ENCODE measurements around the gene BMP4. TPM values are rescaled to one million over a fixed set of nuclear protein-coding genes. Genes with fewer than 3 reads are reported as not detected.

The BMP4 gene
- polyA plus RNA-seq, 1 donor from 2014 or later, result not detected

DNA sequence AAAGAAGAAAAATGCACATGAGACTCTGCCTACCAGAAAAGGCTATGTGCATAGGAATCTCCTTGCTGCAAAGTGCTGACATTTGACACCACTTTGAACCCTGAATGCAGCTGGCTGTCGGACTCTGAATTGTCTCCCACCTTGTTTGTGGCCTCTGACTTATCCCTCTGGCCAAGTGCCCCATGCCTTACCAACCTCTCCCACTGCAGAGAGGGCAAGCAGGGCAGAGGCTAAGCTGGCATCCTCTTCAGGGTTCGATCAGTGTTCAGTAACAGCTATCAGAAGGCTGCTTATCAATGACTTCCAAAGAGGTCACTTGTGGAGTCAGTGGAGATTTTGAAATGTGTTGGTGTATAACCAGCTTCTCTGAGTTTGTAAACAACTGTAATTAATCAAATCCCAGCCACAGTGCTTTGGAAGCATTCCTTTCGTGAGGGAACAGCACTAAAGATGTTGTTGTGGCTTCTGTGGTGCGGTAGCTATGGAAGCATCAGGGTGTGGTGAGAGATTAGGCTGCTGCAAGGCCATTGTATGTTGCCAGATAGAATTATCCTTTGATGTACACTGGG is 22.6 kb upstream of the BMP4 start:
- Mint-ChIP-seq H3K4me3 (no peak overlapping the region), H3K9me3 (peaks cover 0 to 1% (median under 1%) of the 10 kb centered on the region in 3 donors), H3K27ac (no peak overlapping the region), H3K4me1 (peaks cover 0 to 2% (median 0%) of the 10 kb centered on the region in 3 donors), H3K36me3 (no peaks in the 10 kb centered on the region), H3K27me3 (peaks cover 2% of the 10 kb centered on the region)

DNA sequence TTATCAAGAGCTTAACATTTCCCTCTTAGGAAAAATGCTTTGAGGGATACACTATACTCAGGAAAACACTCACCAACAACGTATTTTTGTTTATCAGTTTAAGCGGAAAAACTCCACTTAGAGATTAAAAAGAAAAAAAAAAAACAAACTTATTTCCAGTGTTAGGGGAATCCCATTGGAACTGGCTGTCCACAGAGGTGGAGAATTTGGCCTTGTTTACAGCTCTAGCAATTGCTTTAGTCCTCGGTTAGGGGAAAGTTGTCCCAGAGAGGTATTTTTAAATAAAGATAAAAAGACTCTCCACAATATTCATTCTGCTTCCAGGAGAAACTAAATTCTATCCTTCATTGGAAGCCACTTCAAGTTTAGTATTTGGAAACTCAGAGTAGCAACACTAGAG is 21.6 kb upstream of the BMP4 start:
- H3K4me1 Mint-ChIP-seq, result peaks cover 0 to 2% (median 0%) of the 10 kb centered on the region in 3 donors
- peaks cover 2% of the 10 kb centered on the region for H3K27me3 Mint-ChIP-seq
- H3K9me3 Mint-ChIP-seq, result no peaks in the 10 kb centered on the region
- no peaks in the 10 kb centered on the region for H3K36me3 Mint-ChIP-seq
- H3K27ac Mint-ChIP-seq, result no peak overlapping the region
- H3K4me3 Mint-ChIP-seq, result no peak overlapping the region

DNA sequence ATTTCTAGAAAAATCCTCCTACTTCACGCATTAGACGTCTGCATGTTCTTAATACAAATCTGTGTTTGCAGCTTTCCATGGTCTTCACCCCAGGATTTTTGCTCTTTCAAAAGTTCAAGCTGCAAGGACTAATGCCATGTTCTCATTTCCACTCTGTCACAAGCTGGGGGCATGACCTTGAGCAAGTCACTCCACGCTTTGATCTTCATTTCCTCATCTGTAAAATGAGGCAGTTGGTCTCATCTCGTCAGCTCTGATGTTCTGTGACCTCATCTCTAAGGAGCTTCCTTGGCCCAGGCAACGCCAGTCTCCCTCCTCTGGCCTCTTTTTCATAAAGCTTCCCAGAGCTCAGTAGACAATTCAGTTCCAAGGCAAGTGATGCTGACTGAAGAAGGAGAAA is 18.8 kb upstream of the BMP4 start:
- H3K27me3 Mint-ChIP-seq, result peaks cover 3% of the 10 kb centered on the region
- no peaks in the 10 kb centered on the region for H3K9me3 Mint-ChIP-seq
- no peaks in the 10 kb centered on the region for H3K36me3 Mint-ChIP-seq
- no peak overlapping the region for H3K27ac Mint-ChIP-seq
- no peak overlapping the region for H3K4me3 Mint-ChIP-seq
- peaks cover 0 to 2% (median 0%) of the 10 kb centered on the region in 3 donors for H3K4me1 Mint-ChIP-seq

DNA sequence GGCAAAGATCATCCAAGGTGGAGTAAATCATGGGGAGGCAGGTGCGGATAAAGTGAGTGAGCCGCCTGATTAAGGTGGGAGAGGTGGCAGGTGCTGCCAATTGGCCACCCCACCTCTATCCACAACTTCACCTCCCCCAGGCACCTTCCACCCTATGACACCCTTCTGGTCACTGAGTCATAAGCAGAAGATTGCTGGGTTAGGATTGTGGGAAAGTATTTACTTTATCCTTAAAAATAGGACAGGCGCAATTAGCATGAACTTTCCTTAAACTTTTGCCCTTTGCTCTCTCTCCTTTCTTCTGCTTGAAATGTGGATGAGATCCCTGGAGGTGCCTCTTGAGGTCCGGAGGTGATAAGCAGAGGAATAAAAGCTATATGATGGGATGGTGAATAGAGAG is 14.9 kb upstream of the BMP4 start:
- no peak overlapping the region for H3K4me3 Mint-ChIP-seq
- H3K27ac Mint-ChIP-seq, result no peak overlapping the region
- no peaks in the 10 kb centered on the region for H3K4me1 Mint-ChIP-seq
- peaks cover 0 to 4% (median 0%) of the 10 kb centered on the region in 3 donors for H3K9me3 Mint-ChIP-seq
- H3K36me3 Mint-ChIP-seq, result no peaks in the 10 kb centered on the region
- H3K27me3 Mint-ChIP-seq, result peaks cover 7% of the 10 kb centered on the region

DNA sequence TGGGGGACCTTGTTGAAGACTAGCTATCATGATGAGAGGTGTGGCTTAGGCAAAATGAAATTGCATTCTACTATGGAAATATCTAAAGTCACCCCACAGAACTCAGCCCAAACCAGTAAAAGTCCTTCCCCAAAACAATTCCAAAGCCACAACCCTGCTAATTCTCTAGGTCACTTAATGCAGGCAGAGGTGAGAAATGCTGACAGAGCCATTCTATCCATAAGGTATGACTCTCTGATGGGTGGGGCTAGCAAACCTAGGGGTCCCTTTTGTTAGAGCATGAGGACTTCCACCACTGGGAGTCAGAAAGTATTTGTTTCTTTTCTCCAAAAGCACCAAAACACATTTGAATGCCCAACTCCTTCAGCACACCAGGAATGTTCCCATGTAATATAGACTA is 12.7 kb upstream of the BMP4 start:
- Mint-ChIP-seq H3K27ac (no peak overlapping the region), H3K27me3 (peaks cover 7% of the 10 kb centered on the region)

DNA sequence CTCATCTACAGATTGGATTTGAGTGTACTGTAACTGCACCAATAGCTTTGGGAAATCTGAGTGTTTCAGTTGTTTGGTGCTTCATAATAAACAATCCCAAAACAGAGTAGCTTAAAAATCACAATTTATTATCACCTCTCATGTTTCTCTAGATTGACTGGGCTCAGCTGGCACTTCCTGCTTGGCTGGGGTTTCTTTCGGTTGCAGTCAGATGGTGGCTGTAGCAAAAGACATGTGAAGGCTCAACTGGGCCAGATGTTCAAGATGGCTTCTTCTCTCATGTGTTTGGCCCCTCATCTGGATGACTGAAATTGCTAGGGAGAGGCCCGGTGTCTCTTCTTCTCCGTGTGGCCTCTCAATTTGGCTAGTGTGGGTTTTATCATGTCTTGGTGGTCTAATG is 12.1 kb upstream of the BMP4 start:
- no peak overlapping the region for H3K27ac Mint-ChIP-seq
- no peaks in the 10 kb centered on the region for H3K36me3 Mint-ChIP-seq
- H3K4me3 Mint-ChIP-seq, result no peak overlapping the region
- peaks cover 0 to under 1% (median 0%) of the 10 kb centered on the region in 3 donors for H3K4me1 Mint-ChIP-seq
- peaks cover 13% of the 10 kb centered on the region for H3K27me3 Mint-ChIP-seq
- peaks cover 0 to 4% (median 0%) of the 10 kb centered on the region in 3 donors for H3K9me3 Mint-ChIP-seq

More for the DNA sequence above, 12.7 kb upstream of the BMP4 start:
- H3K9me3 Mint-ChIP-seq, result peaks cover 0 to 4% (median 0%) of the 10 kb centered on the region in 3 donors
- no peak overlapping the region for H3K4me3 Mint-ChIP-seq
- H3K36me3 Mint-ChIP-seq, result no peaks in the 10 kb centered on the region
- no peaks in the 10 kb centered on the region for H3K4me1 Mint-ChIP-seq

DNA sequence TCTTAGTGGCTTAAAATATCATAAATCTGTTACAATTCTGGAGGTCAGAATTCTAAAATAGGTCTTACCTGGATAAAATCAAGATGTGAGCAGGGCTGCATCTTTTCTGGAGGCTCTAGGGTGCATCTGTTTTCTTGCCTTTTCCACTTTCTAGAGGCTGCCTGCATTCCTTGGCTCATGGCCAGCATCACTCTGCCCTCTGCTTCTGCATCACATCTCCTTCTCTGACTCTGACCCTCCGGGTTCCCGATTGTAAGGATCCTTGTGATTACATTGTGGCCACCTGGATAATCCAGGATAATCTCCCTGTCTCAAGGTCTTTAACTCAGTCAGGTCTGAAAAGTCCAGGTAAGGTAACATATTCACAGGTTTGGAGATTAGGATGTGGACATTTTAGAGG is 11.0 kb upstream of the BMP4 start:
- peak overlapping the region in 1 of 4 donors; percentile 81 for H3K4me3 Mint-ChIP-seq
- H3K4me1 Mint-ChIP-seq, result peaks cover 0 to 3% (median 0%) of the 10 kb centered on the region in 3 donors
- no peaks in the 10 kb centered on the region for H3K36me3 Mint-ChIP-seq
- peaks cover 0 to 4% (median 0%) of the 10 kb centered on the region in 3 donors for H3K9me3 Mint-ChIP-seq
- H3K27ac Mint-ChIP-seq, result no peak overlapping the region
- H3K27me3 Mint-ChIP-seq, result peaks cover 24% of the 10 kb centered on the region

DNA sequence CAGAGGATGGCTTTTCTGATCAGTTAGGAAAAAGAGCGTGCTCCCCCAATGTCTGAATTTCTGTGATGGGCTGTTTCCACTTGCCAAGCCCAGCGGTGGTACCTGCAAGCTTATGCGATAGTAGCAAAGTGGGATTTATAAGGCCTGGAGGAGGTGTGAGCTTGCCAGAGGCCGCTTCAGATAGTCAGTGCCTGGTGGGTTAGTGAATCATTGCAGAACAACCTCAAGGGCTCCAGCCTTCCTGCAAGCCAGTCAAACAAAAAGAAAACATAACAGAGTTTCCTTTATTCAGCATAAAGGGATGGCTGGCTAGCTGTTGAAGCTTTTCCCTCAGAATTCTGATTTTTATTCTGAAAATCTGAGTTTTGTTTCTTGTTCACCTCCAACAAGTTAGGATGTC is 7.6 kb upstream of the BMP4 start:
- no peak overlapping the region for H3K4me3 Mint-ChIP-seq
- H3K27ac Mint-ChIP-seq, result peak overlapping the region in 1 of 3 donors; percentile 12
- no peaks in the 10 kb centered on the region for H3K36me3 Mint-ChIP-seq
- peaks cover 23% of the 10 kb centered on the region for H3K27me3 Mint-ChIP-seq
- H3K4me1 Mint-ChIP-seq, result peaks cover 0 to 3% (median 0%) of the 10 kb centered on the region in 3 donors
- peaks cover 0 to 2% (median 0%) of the 10 kb centered on the region in 3 donors for H3K9me3 Mint-ChIP-seq

DNA sequence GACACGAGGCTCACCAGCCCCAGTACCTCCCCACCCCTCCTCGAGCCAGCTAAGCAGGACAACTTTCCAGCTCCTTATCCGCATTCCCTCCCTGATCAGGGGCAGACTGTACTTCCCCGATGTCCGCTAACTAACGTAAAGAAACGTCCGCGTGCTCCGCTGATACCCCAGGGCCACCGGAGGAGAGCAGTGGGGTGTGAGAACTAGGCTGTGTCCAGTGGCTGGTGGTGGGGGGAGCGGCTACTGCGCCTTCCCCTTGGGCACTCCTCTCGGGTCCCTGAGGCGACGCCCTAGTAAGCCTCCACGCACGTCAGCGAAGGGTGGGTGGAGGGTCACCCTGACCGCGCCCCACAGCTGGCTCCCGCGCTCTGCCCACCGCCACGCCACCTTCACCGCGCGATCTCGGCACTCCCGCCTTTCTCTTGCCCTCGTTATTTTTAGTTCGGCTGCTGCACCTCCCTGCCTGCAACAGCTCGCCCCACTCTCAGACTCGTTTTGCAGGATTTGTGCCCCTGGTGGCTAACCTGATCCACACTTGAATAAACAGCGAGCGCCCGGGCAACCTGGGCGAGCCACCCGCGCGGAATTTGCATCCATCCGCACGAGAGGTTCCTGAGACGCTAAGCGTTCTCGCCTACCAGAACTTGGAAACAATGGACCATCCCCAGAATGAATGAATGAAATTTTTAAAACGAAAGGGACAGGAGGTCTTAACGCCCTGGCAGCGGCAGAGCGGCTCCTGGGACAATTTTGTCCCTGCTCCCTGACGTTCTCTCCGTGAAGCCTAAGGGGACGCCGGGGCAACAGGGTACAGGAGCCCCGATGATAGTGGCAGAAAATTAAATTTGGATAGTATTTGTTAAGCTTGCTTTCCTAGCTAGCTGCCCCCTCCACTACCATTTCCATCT is 6.9 kb upstream of the BMP4 start:
- Mint-ChIP-seq H3K4me3 (peak overlapping the region in 2 of 4 donors; percentile 36 to 73), H3K9me3 (no peaks in the 10 kb centered on the region), H3K4me1 (peaks cover 0 to 3% (median 0%) of the 10 kb centered on the region in 3 donors), H3K27me3 (peaks cover 27% of the 10 kb centered on the region), H3K27ac (peak overlapping the region in 1 of 3 donors; percentile 12), H3K36me3 (no peaks in the 10 kb centered on the region)

DNA sequence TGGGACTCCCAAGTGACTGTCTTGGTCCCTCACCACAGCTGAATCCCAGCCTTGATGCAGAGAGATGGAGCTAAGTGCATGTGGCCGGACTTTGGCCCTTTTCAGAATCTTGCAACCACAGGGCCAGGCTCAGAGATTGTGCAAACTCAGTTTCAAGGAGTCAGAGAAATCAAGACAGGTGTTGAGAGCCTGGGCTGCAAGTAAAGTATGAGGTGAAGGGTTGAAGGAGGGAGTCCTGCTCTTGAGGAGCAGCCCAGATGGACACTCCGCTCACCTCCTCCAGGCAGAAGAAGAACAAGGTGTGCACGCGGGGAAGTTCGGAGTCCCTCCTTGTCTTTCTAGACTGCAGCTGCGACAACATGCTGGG is 6.3 kb upstream of the BMP4 start:
- Mint-ChIP-seq H3K36me3 (no peaks in the 10 kb centered on the region), H3K4me3 (no peak overlapping the region), H3K9me3 (no peaks in the 10 kb centered on the region), H3K27ac (peak overlapping the region in 1 of 3 donors; percentile 28), H3K4me1 (peaks cover 0 to 3% (median 0%) of the 10 kb centered on the region in 3 donors), H3K27me3 (peaks cover 28% of the 10 kb centered on the region)

DNA sequence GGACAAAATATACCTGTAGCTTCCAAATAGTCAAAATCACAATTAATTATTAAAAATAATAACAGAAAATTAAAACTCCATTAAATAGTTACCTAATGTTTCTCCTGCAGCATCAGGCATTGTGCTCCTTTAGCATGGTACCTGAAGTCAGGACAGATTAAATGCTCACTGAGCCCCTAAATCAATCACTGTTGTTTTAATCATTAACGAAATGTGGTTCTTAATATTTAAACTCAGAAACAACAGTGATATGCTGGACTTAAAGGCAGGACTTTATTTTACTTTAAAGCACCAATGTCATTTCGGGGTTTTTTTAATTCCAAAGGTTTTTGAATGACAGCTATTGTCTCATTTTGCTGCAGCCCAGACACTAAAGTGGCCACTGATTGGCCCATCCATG is 2.0 kb upstream of the BMP4 start:
- peaks cover 5 to 19% (median 8%) of the 10 kb centered on the region in 3 donors for H3K4me1 Mint-ChIP-seq
- H3K27ac Mint-ChIP-seq, result no peak overlapping the region
- H3K27me3 Mint-ChIP-seq, result peaks cover 53% of the 10 kb centered on the region
- H3K9me3 Mint-ChIP-seq, result no peaks in the 10 kb centered on the region
- no peaks in the 10 kb centered on the region for H3K36me3 Mint-ChIP-seq
- H3K4me3 Mint-ChIP-seq, result no peak overlapping the region

DNA sequence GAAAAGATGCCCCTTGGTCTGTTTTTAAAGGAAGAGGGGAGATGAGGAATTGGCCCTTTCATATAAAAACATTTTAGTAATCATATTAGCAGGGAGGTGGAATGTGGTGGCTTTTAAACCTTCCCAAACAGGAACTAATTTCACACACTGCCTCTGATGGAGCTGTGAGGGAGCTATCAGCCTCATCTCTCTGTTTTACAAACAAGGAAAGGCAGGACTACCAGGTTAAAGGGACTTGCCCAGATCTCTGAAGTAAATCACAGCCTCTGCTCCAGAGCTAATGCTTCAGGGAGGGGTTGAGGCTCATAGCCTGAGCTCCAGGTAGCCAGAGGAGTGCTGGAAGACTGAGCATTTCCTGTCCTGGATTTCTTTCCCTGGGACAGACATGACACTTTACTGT is 1.1 kb upstream of the BMP4 start:
- peaks cover 50% of the 10 kb centered on the region for H3K27me3 Mint-ChIP-seq
- peaks cover 9 to 21% (median 12%) of the 10 kb centered on the region in 3 donors for H3K4me1 Mint-ChIP-seq
- H3K9me3 Mint-ChIP-seq, result no peaks in the 10 kb centered on the region
- peak overlapping the region in 3 of 4 donors; percentile 27 to 57 (median 50) for H3K4me3 Mint-ChIP-seq
- no peak overlapping the region for H3K27ac Mint-ChIP-seq
- H3K36me3 Mint-ChIP-seq, result no peaks in the 10 kb centered on the region

DNA sequence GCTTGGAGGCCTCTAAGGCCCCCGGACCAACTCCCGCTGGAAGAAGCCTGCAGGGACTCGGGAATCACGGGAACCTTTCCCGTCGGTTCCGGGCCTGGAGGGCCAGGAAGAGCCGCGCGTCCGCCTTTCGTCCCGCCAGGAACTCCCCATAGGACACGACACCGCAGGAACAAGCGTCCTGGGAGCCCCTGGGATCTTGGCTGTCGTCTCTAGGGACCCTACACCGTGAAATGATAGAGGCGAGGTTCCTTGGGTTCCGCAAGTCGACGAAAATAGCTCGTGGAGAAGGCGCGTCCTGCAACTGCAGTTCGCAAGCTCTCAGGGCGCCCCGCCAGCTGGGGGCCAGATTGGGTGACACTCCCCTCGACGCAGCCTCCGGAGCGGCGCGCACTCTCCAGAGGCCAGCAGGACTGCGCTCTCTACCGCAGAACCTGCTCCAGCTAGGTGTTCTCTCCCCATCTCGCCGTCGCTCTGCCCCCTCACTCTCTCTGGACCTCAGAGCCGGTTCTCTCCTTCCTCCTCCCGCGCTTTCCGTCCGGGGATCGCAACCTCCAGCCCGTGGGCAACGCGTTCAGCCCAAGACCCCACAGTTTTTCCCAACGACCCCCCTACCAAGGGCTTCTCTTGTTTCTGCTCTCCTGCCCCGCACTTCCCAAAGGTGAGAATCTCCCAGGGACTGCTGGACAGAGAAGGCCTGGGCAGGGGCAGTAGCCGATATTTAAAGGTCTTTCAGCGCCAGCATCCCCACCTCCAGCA is 776 bp downstream of the BMP4 start:
- Mint-ChIP-seq H3K27ac (no peak overlapping the region), H3K36me3 (no peaks in the 10 kb centered on the region), H3K4me1 (peaks cover 9 to 21% (median 12%) of the 10 kb centered on the region in 3 donors), H3K4me3 (peak overlapping the region; percentile 50 to 85 (median 72)), H3K9me3 (no peaks in the 10 kb centered on the region), H3K27me3 (peaks cover 62% of the 10 kb centered on the region)

DNA sequence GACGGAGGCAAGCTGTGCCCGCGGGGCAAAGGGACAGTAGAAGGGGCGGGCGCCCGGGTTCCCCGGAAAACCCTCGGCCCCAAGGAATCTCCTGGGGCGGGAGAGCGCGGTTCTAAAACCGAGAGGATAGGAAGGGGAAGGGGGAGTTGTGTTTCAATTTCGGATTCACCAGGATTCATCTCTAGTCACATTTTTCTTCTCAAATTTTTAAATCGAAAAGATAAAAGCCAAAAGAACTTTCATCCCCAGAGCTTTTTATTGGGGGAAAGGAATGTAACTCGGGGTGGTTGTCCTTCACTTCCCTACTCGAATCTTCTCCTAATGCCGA is 1.4 kb downstream of the BMP4 start:
- peak overlapping the region; percentile 50 to 65 (median 61) for H3K4me3 Mint-ChIP-seq
- H3K27me3 Mint-ChIP-seq, result peaks cover 64% of the 10 kb centered on the region
- no peaks in the 10 kb centered on the region for H3K9me3 Mint-ChIP-seq
- no peak overlapping the region for H3K27ac Mint-ChIP-seq
- H3K36me3 Mint-ChIP-seq, result no peaks in the 10 kb centered on the region
- H3K4me1 Mint-ChIP-seq, result peaks cover 9 to 21% (median 12%) of the 10 kb centered on the region in 3 donors

All from IgD-negative memory B cell (primary cell).